DND-41 (cell line): Measurements from ENCODE around the gene FAM180B.
"Not testable (repeated sequence)": the region's sequence is repeated elsewhere in the genome, so short reads cannot be mapped to it uniquely, and the experiment has no call there.

Experiments used
- ATAC-seq: fragments of 200-7000 bp; cut with Tn5 transposase; 3 replicates; pipeline ENCODE4 v1.9.1; 2021; ENCODE audit warnings: low read depth; ENCODE audit not compliant: insufficient read depth
- DNase-seq: peaks from one replicate; pipeline ENCODE4 v3.0.0-alpha.2; 2020
- H2AFZ ChIP-seq: 2 replicates; pipeline ENCODE4 v1.6.0; 2012; ENCODE audit warnings: low read depth, low read length
- H3K27ac ChIP-seq: 2 replicates; pipeline ENCODE4 v1.5.1; 2012; ENCODE audit warnings: low read length, inconsistent platforms
- H3K27me3 ChIP-seq: fragments of 200-600 bp; sonication (generic); 2 replicates; pipeline ENCODE4 v1.6.0; 2012; ENCODE audit warnings: low read length, mild to moderate bottlenecking, inconsistent platforms; ENCODE audit not compliant: insufficient read depth, poor library complexity
- H3K36me3 ChIP-seq: 2 replicates; pipeline ENCODE4 v1.5.1; 2012; ENCODE audit warnings: low read length, inconsistent platforms; ENCODE audit not compliant: insufficient read depth
- H3K4me1 ChIP-seq: 2 replicates; pipeline ENCODE4 v1.5.1; 2012; ENCODE audit warnings: mild to moderate bottlenecking, low read length; ENCODE audit not compliant: insufficient read depth
- H3K4me2 ChIP-seq: 2 replicates; pipeline ENCODE4 v1.6.0; 2012; ENCODE audit warnings: mild to moderate bottlenecking, moderate library complexity, low read length, inconsistent platforms; ENCODE audit not compliant: insufficient read depth
- H3K4me3 ChIP-seq, 2 experiments: fragments of 200-600 bp in 1 of 2; shearing (Covaris generic) in 1 of 2; 2 replicates each; pipeline ENCODE4 v1.5.1; 2012 to 2016; ENCODE audit warnings: inconsistent platforms in 2 of 2, low read length in 2 of 2, mild to moderate bottlenecking in 2 of 2, low read depth in 1 of 2, moderate library complexity in 1 of 2
- H3K79me2 ChIP-seq: 2 replicates; pipeline ENCODE4 v1.6.0; 2012; ENCODE audit warnings: low read length, inconsistent platforms; ENCODE audit not compliant: insufficient read depth
- H3K9ac ChIP-seq: 2 replicates; pipeline ENCODE4 v1.6.0; 2012; ENCODE audit warnings: low read depth, mild to moderate bottlenecking, inconsistent platforms, low read length, moderate library complexity
- H3K9me3 ChIP-seq: 2 replicates; pipeline ENCODE4 v1.5.1; 2012; ENCODE audit warnings: low read length, moderate library complexity, mild to moderate bottlenecking, inconsistent platforms; ENCODE audit not compliant: insufficient read depth, severe bottlenecking
- H4K20me1 ChIP-seq: 2 replicates; pipeline ENCODE4 v1.6.0; 2012; ENCODE audit warnings: low read length; ENCODE audit not compliant: insufficient read depth
- CTCF ChIP-seq: IDR thresholded peaks from 2 replicates; pipeline ENCODE4 v1.5.1; 2012; ENCODE audit warnings: borderline replicate concordance, low read length, moderate library complexity, mild to moderate bottlenecking; ENCODE audit not compliant: poor library complexity, severe bottlenecking; ENCODE audit errors: extremely low read depth
- EZH2 ChIP-seq: IDR thresholded peaks from 3 replicates; pipeline ENCODE4 v1.6.1; 2012; ENCODE audit warnings: borderline replicate concordance, low read depth, mild to moderate bottlenecking, moderate library complexity, low read length, inconsistent platforms; ENCODE audit not compliant: severe bottlenecking

The FAM180B gene

GRCh38 chr11:47631473-47631872, 45.0 kb downstream of the FAM180B start:
- no peaks in the 10 kb centered on the region for H3K79me2 ChIP-seq
- no peaks in the 10 kb centered on the region for H4K20me1 ChIP-seq
- H3K9ac ChIP-seq, result no peak overlapping the region
- DNase-seq, result no peak
- H3K4me2 ChIP-seq, result no peak overlapping the region
- H3K36me3 ChIP-seq, result peaks cover 82% of the 10 kb centered on the region
- H3K27ac ChIP-seq, result no peak overlapping the region
- no peak overlapping the region for H2AFZ ChIP-seq
- H3K9me3 ChIP-seq, result no peaks in the 10 kb centered on the region
- H3K27me3 ChIP-seq, result no peaks in the 10 kb centered on the region
- ATAC-seq, result no peak
- H3K4me1 ChIP-seq, result no peaks in the 10 kb centered on the region
- no peak overlapping the region for H3K4me3 ChIP-seq
- no peak for TF ChIP-seq EZH2
- no peak for TF ChIP-seq CTCF

- H3K27me3 ChIP-seq, H3K4me2 ChIP-seq, H3K4me3 ChIP-seq, H3K9me3 ChIP-seq, DNase-seq, H2AFZ ChIP-seq, ATAC-seq, H4K20me1 ChIP-seq, H3K27ac ChIP-seq, H3K9ac ChIP-seq: not testable (repeated sequence)
- peaks cover 20% of the 10 kb centered on the region for H3K4me1 ChIP-seq
- peaks cover 29% of the 10 kb centered on the region for H3K79me2 ChIP-seq
- peaks cover 73% of the 10 kb centered on the region for H3K36me3 ChIP-seq
Measured at GRCh38 chr11:47636331-47636730, 49.9 kb downstream of the FAM180B start.
